ENCODE data around the gene CNKSR1.

CNKSR1 gene

GRCh38 chr1:26132834-26133167 lies 44.5 kb upstream of the CNKSR1 start:
- no peaks in the 10 kb centered on the region for H3K27me3 ChIP-seq (ENCODE audit: control insufficient read depth in 3 of 3, insufficient read depth in 3 of 3, low read depth in 1 of 3, low read length in 3 of 3)
- no peaks in the 10 kb centered on the region for H3K4me1 ChIP-seq (ENCODE audit: control insufficient read depth in 2 of 2, insufficient read depth in 1 of 2, low read depth in 1 of 2, low read length in 2 of 2)
- H4K91ac ChIP-seq (ENCODE audit: low read depth, low read length, poor library complexity): no peak overlapping the region
- H3K4me2 ChIP-seq (ENCODE audit: insufficient read depth, low read length, poor library complexity, severe bottlenecking): no peak overlapping the region
- H3K23ac ChIP-seq (ENCODE audit: low read depth, low read length, poor library complexity): no peak overlapping the region
- H3K79me1 ChIP-seq (ENCODE audit: low read depth, low read length): no peaks in the 10 kb centered on the region
- no peak overlapping the region for H2BK15ac ChIP-seq (ENCODE audit: low read length)
- no peak overlapping the region for H3K14ac ChIP-seq (ENCODE audit: low read length)
- no peak overlapping the region for H3K4ac ChIP-seq (ENCODE audit: low read length)
- H3K18ac ChIP-seq (ENCODE audit: low read length): no peak overlapping the region
- no peak overlapping the region for H4K8ac ChIP-seq (ENCODE audit: low read depth, low read length)
- H2AFZ ChIP-seq (ENCODE audit: low read length): no peak overlapping the region
- no peak for DNase-seq (ENCODE audit: low spot score)
- H2AK5ac ChIP-seq (ENCODE audit: low read depth, low read length): no peak overlapping the region
- H2BK5ac ChIP-seq (ENCODE audit: low read length): no peak overlapping the region
- WGBS, 2 donors (ENCODE audit: extremely low coverage in 2 of 2, insufficient read length in 2 of 2, insufficient replicate concordance in 1 of 2): no CpG with 5 or more reads among the region's 2 CpGs
- H3K36me3 ChIP-seq (replicated peaks in 1 of 2; ENCODE audit: control insufficient read depth in 2 of 2, insufficient read depth in 2 of 2, low read length in 2 of 2): no peaks in the 10 kb centered on the region
- no peaks in the 10 kb centered on the region for H3K9me3 ChIP-seq (replicated peaks in 1 of 2; ENCODE audit: control insufficient read depth in 2 of 2, insufficient read depth in 1 of 2, low read depth in 1 of 2, low read length in 2 of 2)
- H3K4me3 ChIP-seq (ENCODE audit: low read length in 2 of 2): no peak overlapping the region
- H3K27ac ChIP-seq (replicated peaks; ENCODE audit: low read length): no peak overlapping the region
- no peak overlapping the region for H3K9ac ChIP-seq (ENCODE audit: low read depth, low read length, poor library complexity)
- H2BK12ac ChIP-seq (ENCODE audit: low read length): no peak overlapping the region
- no peak overlapping the region for H2BK120ac ChIP-seq (ENCODE audit: low read depth, low read length)

DNA sequence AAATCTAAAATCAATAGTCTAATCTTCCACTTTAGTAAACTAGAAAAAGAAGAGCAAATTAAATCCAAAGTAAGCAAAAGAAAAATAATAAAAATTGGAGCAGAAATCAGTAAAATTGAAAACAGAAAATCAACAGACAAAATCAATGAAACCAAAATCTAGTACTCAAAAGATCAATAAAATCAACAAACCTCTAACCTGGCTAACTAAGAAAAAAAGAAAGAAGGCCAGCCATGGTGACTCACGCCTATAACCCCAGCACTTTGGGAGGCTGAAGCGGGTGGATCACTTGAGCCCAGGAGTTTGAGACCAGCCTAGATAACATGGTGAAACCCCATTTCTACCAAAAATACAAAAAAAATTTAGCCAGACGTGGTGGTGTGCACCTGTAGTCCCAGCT lies 42.8 kb upstream of the CNKSR1 start:
- WGBS, 2 donors (ENCODE audit: extremely low coverage in 2 of 2, insufficient read length in 2 of 2, insufficient replicate concordance in 1 of 2): no CpG with 5 or more reads among the region's 3 CpGs
- H3K9ac ChIP-seq (ENCODE audit: low read depth, low read length, poor library complexity): no peak overlapping the region

DNA sequence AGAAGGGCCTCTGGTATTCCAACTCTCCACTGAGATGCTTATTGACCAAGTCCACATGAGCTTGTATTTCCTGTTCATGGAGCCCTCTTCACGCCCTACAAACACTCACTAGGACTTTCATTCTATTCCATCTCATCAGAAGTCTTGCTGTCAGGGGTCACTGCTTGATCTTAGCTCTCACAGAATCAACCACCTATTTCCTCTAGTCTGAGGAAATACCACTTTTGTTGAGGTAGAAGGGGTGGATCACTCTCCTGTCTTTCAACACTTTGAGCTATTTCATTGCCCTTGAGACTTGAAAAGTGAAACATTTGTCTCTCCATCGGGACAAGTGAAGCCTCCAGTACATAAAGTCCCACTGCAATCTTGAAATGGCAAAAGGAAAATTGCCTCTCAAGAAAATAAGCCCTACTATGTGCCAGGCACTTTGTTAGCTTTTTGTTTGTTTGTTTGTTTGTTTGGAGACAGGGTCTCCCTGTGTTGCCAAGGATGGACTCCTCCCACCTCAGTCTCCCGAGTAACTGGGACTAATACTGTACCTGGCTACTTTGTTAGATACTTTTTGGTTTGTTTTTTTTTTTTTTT lies 38.2 kb upstream of the CNKSR1 start:
- Histone ChIP-seq H2BK5ac (ENCODE audit: low read length) (no peak overlapping the region), H3K4me2 (ENCODE audit: insufficient read depth, low read length, poor library complexity, severe bottlenecking) (no peak overlapping the region), H3K9ac (ENCODE audit: low read depth, low read length, poor library complexity) (no peak overlapping the region), H3K9me3 (replicated peaks in 1 of 2; ENCODE audit: control insufficient read depth in 2 of 2, insufficient read depth in 1 of 2, low read depth in 1 of 2, low read length in 2 of 2) (no peaks in the 10 kb centered on the region), H2AFZ (ENCODE audit: low read length) (peak overlapping the region; percentile 33), H2BK120ac (ENCODE audit: low read depth, low read length) (no peak overlapping the region), H3K36me3 (replicated peaks in 1 of 2; ENCODE audit: control insufficient read depth in 2 of 2, insufficient read depth in 2 of 2, low read length in 2 of 2) (no peaks in the 10 kb centered on the region), H2BK15ac (ENCODE audit: low read length) (no peak overlapping the region), H3K27me3 (ENCODE audit: control insufficient read depth in 3 of 3, insufficient read depth in 3 of 3, low read depth in 1 of 3, low read length in 3 of 3) (no peaks in the 10 kb centered on the region), H4K8ac (ENCODE audit: low read depth, low read length) (no peak overlapping the region), H4K91ac (ENCODE audit: low read depth, low read length, poor library complexity) (no peak overlapping the region), H2BK12ac (ENCODE audit: low read length) (no peak overlapping the region), H3K4me3 (ENCODE audit: low read length in 2 of 2) (no peak overlapping the region), H3K27ac (replicated peaks; ENCODE audit: low read length) (no peak overlapping the region), H3K4me1 (ENCODE audit: control insufficient read depth in 2 of 2, insufficient read depth in 1 of 2, low read depth in 1 of 2, low read length in 2 of 2) (no peaks in the 10 kb centered on the region), H3K23ac (ENCODE audit: low read depth, low read length, poor library complexity) (no peak overlapping the region), H3K79me1 (ENCODE audit: low read depth, low read length) (no peaks in the 10 kb centered on the region), H3K18ac (ENCODE audit: low read length) (no peak overlapping the region), H3K14ac (ENCODE audit: low read length) (no peak overlapping the region), H2AK5ac (ENCODE audit: low read depth, low read length) (no peak overlapping the region), H3K4ac (ENCODE audit: low read length) (no peak overlapping the region)
- WGBS, 2 donors (ENCODE audit: extremely low coverage in 2 of 2, insufficient read length in 2 of 2, insufficient replicate concordance in 1 of 2): no CpG with 5 or more reads among the region's 3 CpGs
- no peak for DNase-seq (ENCODE audit: low spot score)

More for the DNA sequence above, 42.8 kb upstream of the CNKSR1 start:
- Histone ChIP-seq H3K9me3 (replicated peaks in 1 of 2; ENCODE audit: control insufficient read depth in 2 of 2, insufficient read depth in 1 of 2, low read depth in 1 of 2, low read length in 2 of 2) (no peaks in the 10 kb centered on the region), H3K27me3 (ENCODE audit: control insufficient read depth in 3 of 3, insufficient read depth in 3 of 3, low read depth in 1 of 3, low read length in 3 of 3) (no peaks in the 10 kb centered on the region), H3K4ac (ENCODE audit: low read length) (no peak overlapping the region), H4K8ac (ENCODE audit: low read depth, low read length) (no peak overlapping the region), H3K4me2 (ENCODE audit: insufficient read depth, low read length, poor library complexity, severe bottlenecking) (no peak overlapping the region), H2BK120ac (ENCODE audit: low read depth, low read length) (no peak overlapping the region), H2BK15ac (ENCODE audit: low read length) (no peak overlapping the region), H2AFZ (ENCODE audit: low read length) (no peak overlapping the region), H3K27ac (replicated peaks; ENCODE audit: low read length) (no peak overlapping the region), H3K4me1 (ENCODE audit: control insufficient read depth in 2 of 2, insufficient read depth in 1 of 2, low read depth in 1 of 2, low read length in 2 of 2) (no peaks in the 10 kb centered on the region), H3K4me3 (ENCODE audit: low read length in 2 of 2) (no peak overlapping the region), H3K36me3 (replicated peaks in 1 of 2; ENCODE audit: control insufficient read depth in 2 of 2, insufficient read depth in 2 of 2, low read length in 2 of 2) (no peaks in the 10 kb centered on the region), H3K79me1 (ENCODE audit: low read depth, low read length) (no peaks in the 10 kb centered on the region), H2BK12ac (ENCODE audit: low read length) (no peak overlapping the region), H3K14ac (ENCODE audit: low read length) (no peak overlapping the region), H3K23ac (ENCODE audit: low read depth, low read length, poor library complexity) (no peak overlapping the region), H3K18ac (ENCODE audit: low read length) (no peak overlapping the region), H4K91ac (ENCODE audit: low read depth, low read length, poor library complexity) (no peak overlapping the region), H2BK5ac (ENCODE audit: low read length) (no peak overlapping the region), H2AK5ac (ENCODE audit: low read depth, low read length) (no peak overlapping the region)
- no peak for DNase-seq (ENCODE audit: low spot score)

GRCh38 chr1:26142159-26142558 lies 35.1 kb upstream of the CNKSR1 start:
- H2BK5ac ChIP-seq (ENCODE audit: low read length): no peak overlapping the region
- no peak overlapping the region for H2BK120ac ChIP-seq (ENCODE audit: low read depth, low read length)
- H4K91ac ChIP-seq (ENCODE audit: low read depth, low read length, poor library complexity): no peak overlapping the region
- H2BK12ac ChIP-seq (ENCODE audit: low read length): no peak overlapping the region
- H3K23ac ChIP-seq (ENCODE audit: low read depth, low read length, poor library complexity): no peak overlapping the region
- H2BK15ac ChIP-seq (ENCODE audit: low read length): no peak overlapping the region
- H3K4me2 ChIP-seq (ENCODE audit: insufficient read depth, low read length, poor library complexity, severe bottlenecking): no peak overlapping the region
- no peaks in the 10 kb centered on the region for H3K36me3 ChIP-seq (replicated peaks in 1 of 2; ENCODE audit: control insufficient read depth in 2 of 2, insufficient read depth in 2 of 2, low read length in 2 of 2)
- no peak overlapping the region for H3K4me3 ChIP-seq (ENCODE audit: low read length in 2 of 2)
- no peak overlapping the region for H4K8ac ChIP-seq (ENCODE audit: low read depth, low read length)
- H2AK5ac ChIP-seq (ENCODE audit: low read depth, low read length): no peak overlapping the region
- no peak overlapping the region for H3K9ac ChIP-seq (ENCODE audit: low read depth, low read length, poor library complexity)
- H3K4me1 ChIP-seq (ENCODE audit: control insufficient read depth in 2 of 2, insufficient read depth in 1 of 2, low read depth in 1 of 2, low read length in 2 of 2): no peaks in the 10 kb centered on the region
- no peak for DNase-seq (ENCODE audit: low spot score)
- H3K4ac ChIP-seq (ENCODE audit: low read length): no peak overlapping the region
- no peaks in the 10 kb centered on the region for H3K9me3 ChIP-seq (replicated peaks in 1 of 2; ENCODE audit: control insufficient read depth in 2 of 2, insufficient read depth in 1 of 2, low read depth in 1 of 2, low read length in 2 of 2)
- no peak overlapping the region for H3K14ac ChIP-seq (ENCODE audit: low read length)
- H3K79me1 ChIP-seq (ENCODE audit: low read depth, low read length): no peaks in the 10 kb centered on the region
- no CpG with 5 or more reads among the region's 8 CpGs for WGBS, 2 donors (ENCODE audit: extremely low coverage in 2 of 2, insufficient read length in 2 of 2, insufficient replicate concordance in 1 of 2)
- H3K27ac ChIP-seq (replicated peaks; ENCODE audit: low read length): no peak overlapping the region
- H3K27me3 ChIP-seq (ENCODE audit: control insufficient read depth in 3 of 3, insufficient read depth in 3 of 3, low read depth in 1 of 3, low read length in 3 of 3): peaks cover 0 to 7% (median 4%) of the 10 kb centered on the region in 3 experiments
- H2AFZ ChIP-seq (ENCODE audit: low read length): no peak overlapping the region
- no peak overlapping the region for H3K18ac ChIP-seq (ENCODE audit: low read length)
